GM13976 (cell line): Measurements from ENCODE around the gene ADAM21.
"Not testable (repeated sequence)": the region's sequence is repeated elsewhere in the genome, so short reads cannot be mapped to it uniquely, and the experiment has no call there.

Experiments used
- DNase-seq: peaks from one replicate; pipeline ENCODE4 v3.0.0; 2012; ENCODE audit warnings: low spot score
- in situ Hi-C: fragments of 300-500 bp; cut with MboI; formaldehyde crosslinking; loops from one replicate; pipeline ENCODE4 v1.12.0; 2022; ENCODE audit warnings: low sequenced_read_pairs, mixed read lengths, inconsistent platforms; ENCODE audit not compliant: unreplicated experiment
- TF ChIP-seq, protein P1 (sequence below): IDR thresholded peaks from 2 replicates; pipeline ENCODE4 v1.5.1; 2012; ENCODE audit warnings: borderline replicate concordance, mild to moderate bottlenecking; ENCODE audit not compliant: insufficient read depth; ENCODE audit errors: extremely low read depth, missing control alignments, control extremely low read depth

The ADAM21 gene

DNA sequence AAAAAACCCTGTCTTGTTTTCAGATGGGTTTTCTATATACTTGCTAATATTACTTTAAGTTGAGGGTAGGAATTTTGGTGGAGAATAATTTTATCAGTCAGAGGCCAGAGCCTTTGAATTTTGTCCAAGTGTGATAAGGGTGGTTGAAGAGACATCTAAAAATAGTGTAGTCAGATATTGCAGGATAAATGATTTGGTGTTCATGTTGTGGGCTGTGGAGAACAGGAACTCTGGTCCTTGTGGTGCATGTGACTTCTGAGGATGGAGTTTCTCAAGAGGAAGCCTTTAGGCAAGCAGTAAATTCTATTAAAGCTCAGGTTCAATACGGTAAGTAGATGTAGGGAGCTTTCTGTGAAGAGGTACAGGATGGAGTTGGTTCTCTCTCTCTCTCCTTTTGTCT, 2.8 kb downstream of the ADAM21 start:
- TF ChIP-seq, protein P1, sequence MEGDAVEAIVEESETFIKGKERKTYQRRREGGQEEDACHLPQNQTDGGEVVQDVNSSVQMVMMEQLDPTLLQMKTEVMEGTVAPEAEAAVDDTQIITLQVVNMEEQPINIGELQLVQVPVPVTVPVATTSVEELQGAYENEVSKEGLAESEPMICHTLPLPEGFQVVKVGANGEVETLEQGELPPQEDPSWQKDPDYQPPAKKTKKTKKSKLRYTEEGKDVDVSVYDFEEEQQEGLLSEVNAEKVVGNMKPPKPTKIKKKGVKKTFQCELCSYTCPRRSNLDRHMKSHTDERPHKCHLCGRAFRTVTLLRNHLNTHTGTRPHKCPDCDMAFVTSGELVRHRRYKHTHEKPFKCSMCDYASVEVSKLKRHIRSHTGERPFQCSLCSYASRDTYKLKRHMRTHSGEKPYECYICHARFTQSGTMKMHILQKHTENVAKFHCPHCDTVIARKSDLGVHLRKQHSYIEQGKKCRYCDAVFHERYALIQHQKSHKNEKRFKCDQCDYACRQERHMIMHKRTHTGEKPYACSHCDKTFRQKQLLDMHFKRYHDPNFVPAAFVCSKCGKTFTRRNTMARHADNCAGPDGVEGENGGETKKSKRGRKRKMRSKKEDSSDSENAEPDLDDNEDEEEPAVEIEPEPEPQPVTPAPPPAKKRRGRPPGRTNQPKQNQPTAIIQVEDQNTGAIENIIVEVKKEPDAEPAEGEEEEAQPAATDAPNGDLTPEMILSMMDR = no peak
- in situ Hi-C loops = no loop called here
- no peak for DNase-seq

- TF ChIP-seq, protein P1 = no peak
- DNase-seq = no peak
- in situ Hi-C loops = no loop called here
Observed at GRCh38 chr14:70468731-70469130, 16.8 kb downstream of the ADAM21 start.

GRCh38 chr14:70470863-70471563, 19.0 kb downstream of the ADAM21 start:
- in situ Hi-C loops = not testable (repeated sequence)

GRCh38 chr14:70472253-70473159, 20.5 kb downstream of the ADAM21 start:
- DNase-seq = peak; percentile 50
- in situ Hi-C loops = no loop called here
- TF ChIP-seq, protein P1 = no peak

More at GRCh38 chr14:70470863-70471563, 19.0 kb downstream of the ADAM21 start:
- DNase-seq = not testable (repeated sequence)

GRCh38 chr14:70473825-70474224, 21.9 kb downstream of the ADAM21 start:
- in situ Hi-C loops = no loop called here
- peak; percentile 22 for DNase-seq
- TF ChIP-seq, protein P1 = no peak

DNA sequence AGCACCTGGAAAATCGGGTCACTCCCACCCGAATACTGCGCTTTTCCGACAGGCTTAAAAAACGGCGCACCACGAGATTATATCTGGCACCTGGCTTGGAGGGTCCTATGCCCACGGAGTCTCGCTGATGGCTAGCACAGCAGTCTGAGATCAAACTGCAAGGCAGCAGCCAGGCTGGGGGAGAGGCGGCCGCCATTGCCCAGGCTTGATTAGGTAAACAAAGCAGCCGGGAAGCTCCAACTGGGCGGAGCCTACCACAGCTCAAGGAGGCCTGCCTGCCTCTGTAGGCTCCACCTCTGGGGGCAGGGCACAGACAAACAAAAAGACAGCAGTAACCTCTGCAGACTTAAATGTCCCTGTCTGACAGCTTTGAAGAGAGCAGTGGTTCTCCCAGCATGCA, 23.5 kb downstream of the ADAM21 start:
- DNase-seq, in situ Hi-C loops: not testable (repeated sequence)

DNA sequence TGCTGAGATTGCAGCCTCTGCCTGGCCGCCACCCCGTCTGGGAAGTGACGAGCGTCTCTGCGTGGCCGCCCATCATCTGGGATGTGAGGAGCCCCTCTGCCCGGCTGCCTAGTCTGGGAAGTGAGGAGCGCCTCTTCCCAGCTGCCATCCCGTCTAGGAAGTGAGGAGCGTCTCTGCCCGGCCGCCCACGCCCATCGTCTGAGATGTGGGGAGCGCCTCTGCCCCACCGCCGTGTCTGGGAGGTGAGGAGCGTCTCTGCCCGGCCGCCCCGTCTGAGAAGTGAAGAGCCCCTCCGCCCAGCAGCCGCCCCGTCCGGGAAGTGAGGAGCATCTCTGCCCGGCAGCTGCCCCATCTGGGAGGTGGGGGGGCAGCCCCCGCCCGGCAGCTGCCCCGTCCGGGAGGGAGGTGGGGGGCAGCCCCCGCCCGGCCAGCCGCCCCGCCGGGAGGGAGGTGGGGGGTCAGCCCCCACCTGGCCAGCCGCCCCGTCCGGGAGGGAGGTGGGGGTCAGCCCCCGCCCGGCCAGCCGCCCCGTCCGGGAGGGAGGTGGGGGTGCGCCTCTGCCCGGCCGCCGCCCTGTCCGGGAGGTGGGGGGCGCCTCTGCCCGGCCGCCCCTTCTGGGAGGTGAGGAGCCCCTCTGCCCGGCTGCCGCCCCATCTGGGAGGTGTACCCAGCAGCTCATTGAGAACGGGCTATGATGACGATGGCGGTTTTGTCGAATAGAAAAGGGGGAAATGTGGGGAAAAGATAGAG, 25.6 kb downstream of the ADAM21 start:
- in situ Hi-C loops, DNase-seq: not testable (repeated sequence)
